T-helper 22 cell (primary cell): ENCODE measurements around the gene STK32B.
"Not testable (repeated sequence)": the region's sequence is repeated elsewhere in the genome, so short reads cannot be mapped to it uniquely, and the experiment has no call there.

Source experiments
- DNase-seq: peaks from one replicate; pipeline ENCODE4 v3.0.0-alpha.2; 2020; ENCODE audit warnings: low read depth

Gene STK32B

GRCh38 chr4:5051278-5052203 lies at the start of gene STK32B:
STK32B (plus strand) TSS chr4:5051480.
- no peak for DNase-seq

- DNase-seq: not testable (repeated sequence)
Observed at GRCh38 chr4:5001641-5002040, 49.6 kb upstream of the STK32B start.

GRCh38 chr4:5003372-5003857 lies 47.9 kb upstream of the STK32B start:
- DNase-seq: no peak

GRCh38 chr4:5003918-5004317 lies 47.4 kb upstream of the STK32B start:
- no peak for DNase-seq

- no peak for DNase-seq
Observed at GRCh38 chr4:5004496-5004895, 46.8 kb upstream of the STK32B start.

- not testable (repeated sequence) for DNase-seq
Observed at GRCh38 chr4:5006932-5007331, 44.3 kb upstream of the STK32B start.

GRCh38 chr4:5009796-5010195 lies 41.5 kb upstream of the STK32B start:
- no peak for DNase-seq

GRCh38 chr4:5010984-5011383 lies 40.3 kb upstream of the STK32B start:
- no peak for DNase-seq

- no peak for DNase-seq
Observed at GRCh38 chr4:5012244-5012898, 38.9 kb upstream of the STK32B start.

- DNase-seq: no peak
Observed at GRCh38 chr4:5012958-5013357, 38.3 kb upstream of the STK32B start.

GRCh38 chr4:5014007-5014682 lies 37.1 kb upstream of the STK32B start:
- DNase-seq: no peak

- DNase-seq: no peak
Observed at GRCh38 chr4:5018096-5018495, 33.2 kb upstream of the STK32B start.

- no peak for DNase-seq
Observed at GRCh38 chr4:5018603-5019002, 32.7 kb upstream of the STK32B start.

GRCh38 chr4:5019274-5019673 lies 32.0 kb upstream of the STK32B start, which contains the start of gene CYTL1:
CYTL1 (minus strand) TSS chr4:5019458; CDS start chr4:5019445, 13 bp downstream.
- DNase-seq: no peak

GRCh38 chr4:5019796-5020195 lies 31.5 kb upstream of the STK32B start:
- no peak for DNase-seq

GRCh38 chr4:5020341-5020740 lies 30.9 kb upstream of the STK32B start:
- no peak for DNase-seq

- no peak for DNase-seq
Observed at GRCh38 chr4:5021546-5021945, 29.7 kb upstream of the STK32B start.

GRCh38 chr4:5024673-5025072 lies 26.6 kb upstream of the STK32B start:
- no peak for DNase-seq

GRCh38 chr4:5026371-5026770 lies 24.9 kb upstream of the STK32B start:
- no peak for DNase-seq

GRCh38 chr4:5027346-5027745 lies 23.9 kb upstream of the STK32B start:
- DNase-seq: no peak

- no peak for DNase-seq
Observed at GRCh38 chr4:5028480-5028879, 22.8 kb upstream of the STK32B start.

- no peak for DNase-seq
Observed at GRCh38 chr4:5029447-5029846, 21.8 kb upstream of the STK32B start.

GRCh38 chr4:5030221-5030620 lies 21.1 kb upstream of the STK32B start:
- no peak for DNase-seq
